Ovary (tissue), 3 donors: Measurements from ENCODE around the gene HHAT.

ENCODE experiments used
- POLR2A ChIP-seq: fragments of 450-650 bp; IDR thresholded peaks from one replicate; pipeline ENCODE4 v1.6.1; 2017; ENCODE audit warnings: antibody characterized with exemption, mild to moderate bottlenecking, moderate library complexity
- TF ChIP-seq, protein P1 (sequence below), 3 donors: fragments of 450-650 bp in 2 of 3; fragments of 200-600 bp in 1 of 3; IDR thresholded peaks; one replicate each; pipeline versions ENCODE4 v1.5.1 to v1.8.0; 2016 to 2022; ENCODE audit warnings: antibody characterized with exemption in 3 of 3, mild to moderate bottlenecking in 1 of 3
- donor health status: DM: no; HTN: no; CAD: no.

DNA sequence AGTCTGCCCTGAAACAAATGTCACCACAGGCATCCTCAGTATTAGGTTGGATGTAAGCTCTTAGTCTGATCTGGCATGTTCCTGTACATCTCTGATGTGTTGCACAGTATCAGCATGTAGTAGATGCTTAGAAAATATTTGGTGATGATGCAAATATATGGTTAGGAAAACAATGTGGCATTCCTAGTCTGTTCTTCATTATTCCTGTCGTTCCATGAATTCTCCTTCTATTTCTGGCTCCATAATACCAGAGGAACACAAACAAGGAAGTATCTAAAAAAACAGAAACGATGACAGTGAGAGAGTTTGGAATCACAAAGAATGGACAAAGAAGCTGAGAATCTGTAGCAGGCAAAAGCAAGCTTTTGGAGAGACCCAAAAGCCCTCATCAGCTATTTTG, 236.6 kb downstream of the HHAT start:
- TF ChIP-seq, protein P1, sequence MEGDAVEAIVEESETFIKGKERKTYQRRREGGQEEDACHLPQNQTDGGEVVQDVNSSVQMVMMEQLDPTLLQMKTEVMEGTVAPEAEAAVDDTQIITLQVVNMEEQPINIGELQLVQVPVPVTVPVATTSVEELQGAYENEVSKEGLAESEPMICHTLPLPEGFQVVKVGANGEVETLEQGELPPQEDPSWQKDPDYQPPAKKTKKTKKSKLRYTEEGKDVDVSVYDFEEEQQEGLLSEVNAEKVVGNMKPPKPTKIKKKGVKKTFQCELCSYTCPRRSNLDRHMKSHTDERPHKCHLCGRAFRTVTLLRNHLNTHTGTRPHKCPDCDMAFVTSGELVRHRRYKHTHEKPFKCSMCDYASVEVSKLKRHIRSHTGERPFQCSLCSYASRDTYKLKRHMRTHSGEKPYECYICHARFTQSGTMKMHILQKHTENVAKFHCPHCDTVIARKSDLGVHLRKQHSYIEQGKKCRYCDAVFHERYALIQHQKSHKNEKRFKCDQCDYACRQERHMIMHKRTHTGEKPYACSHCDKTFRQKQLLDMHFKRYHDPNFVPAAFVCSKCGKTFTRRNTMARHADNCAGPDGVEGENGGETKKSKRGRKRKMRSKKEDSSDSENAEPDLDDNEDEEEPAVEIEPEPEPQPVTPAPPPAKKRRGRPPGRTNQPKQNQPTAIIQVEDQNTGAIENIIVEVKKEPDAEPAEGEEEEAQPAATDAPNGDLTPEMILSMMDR (IDR thresholded peaks at IDR 0.05) = no peak
- no peak for TF ChIP-seq POLR2A
